Measurements from ENCODE around the gene GPC3. TPM values are rescaled to one million over a fixed set of nuclear protein-coding genes. Genes with fewer than 3 reads are reported as not detected.

GPC3 gene
- total and polyA plus RNA-seq, 2 experiments from 2014 or later, result 36.8 to 60.1 TPM

DNA sequence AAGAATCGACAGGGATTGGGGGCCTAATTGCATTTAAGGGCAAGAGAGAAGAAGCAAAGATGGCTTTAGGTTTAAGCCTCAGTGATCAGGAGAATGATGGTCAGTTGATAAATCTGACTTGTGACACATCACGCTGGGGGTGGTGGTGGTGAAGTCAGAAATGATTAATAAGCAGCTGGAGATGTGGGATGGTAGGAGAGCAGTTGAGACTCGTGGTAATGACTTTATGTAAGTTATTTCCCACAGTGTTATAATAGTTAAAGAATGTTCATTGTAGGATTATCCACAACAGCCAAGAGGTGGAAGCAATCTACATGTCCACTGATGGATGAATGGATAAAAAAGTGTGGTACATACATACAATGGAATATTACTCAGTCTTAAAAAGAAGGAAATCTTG is 391.2 kb downstream of the GPC3 start:
- Histone ChIP-seq H4K20me1 (replicated peaks; ENCODE audit: insufficient read depth) (no peaks in the 10 kb centered on the region), H3K79me2 (replicated peaks; ENCODE audit: insufficient read depth) (no peaks in the 10 kb centered on the region), H3K4me1 (ENCODE audit: insufficient read depth) (no peaks in the 10 kb centered on the region), H3K27ac (ENCODE audit: low read depth) (no peak overlapping the region), H3K4me2 (no peak overlapping the region), H3K4me3 (no peak overlapping the region), H2AFZ (no peak overlapping the region), H3K9me2 (ENCODE audit: insufficient read depth) (no peaks in the 10 kb centered on the region), H3K27me3 (ENCODE audit: insufficient read depth) (no peaks in the 10 kb centered on the region), H3K36me3 (ENCODE audit: insufficient read depth) (no peaks in the 10 kb centered on the region), H3F3A (replicated peaks; ENCODE audit: low read depth) (no peaks in the 10 kb centered on the region)
- DNase-seq (ENCODE audit: low spot score), result no peak
- Mint-ChIP-seq H3K4me1 (no peaks in the 10 kb centered on the region), H3K4me3 (no peak overlapping the region), H3K9me3 (no peaks in the 10 kb centered on the region), H3K27me3 (ENCODE audit: insufficient read depth, low read depth, poor library complexity) (peaks cover 1% of the 10 kb centered on the region), H3K36me3 (ENCODE audit: low read depth) (peaks cover 2% of the 10 kb centered on the region; the same call in 1 of the 3 replicates), H3K27ac (no peak overlapping the region)
- TF ChIP-seq ZNF114 (CRISPR knock-in tag; IDR thresholded peaks at IDR 0.05) (no peak), NANOG (IDR thresholded peaks at IDR 0.05; ENCODE audit: borderline replicate concordance) (no peak), EZH2 (IDR thresholded peaks at IDR 0.05; ENCODE audit: low read depth, unreplicated experiment) (no peak), EZH2phosphoT487 (IDR thresholded peaks at IDR 0.05; ENCODE audit: unreplicated experiment) (no peak), ZNF331 (CRISPR knock-in tag; IDR thresholded peaks at IDR 0.05; ENCODE audit: low read depth) (no peak), ETS1 (IDR thresholded peaks at IDR 0.05) (no peak), POLR2AphosphoS5 (IDR thresholded peaks at IDR 0.05; ENCODE audit: low read depth) (no peak)
- TF ChIP-seq, protein P1, sequence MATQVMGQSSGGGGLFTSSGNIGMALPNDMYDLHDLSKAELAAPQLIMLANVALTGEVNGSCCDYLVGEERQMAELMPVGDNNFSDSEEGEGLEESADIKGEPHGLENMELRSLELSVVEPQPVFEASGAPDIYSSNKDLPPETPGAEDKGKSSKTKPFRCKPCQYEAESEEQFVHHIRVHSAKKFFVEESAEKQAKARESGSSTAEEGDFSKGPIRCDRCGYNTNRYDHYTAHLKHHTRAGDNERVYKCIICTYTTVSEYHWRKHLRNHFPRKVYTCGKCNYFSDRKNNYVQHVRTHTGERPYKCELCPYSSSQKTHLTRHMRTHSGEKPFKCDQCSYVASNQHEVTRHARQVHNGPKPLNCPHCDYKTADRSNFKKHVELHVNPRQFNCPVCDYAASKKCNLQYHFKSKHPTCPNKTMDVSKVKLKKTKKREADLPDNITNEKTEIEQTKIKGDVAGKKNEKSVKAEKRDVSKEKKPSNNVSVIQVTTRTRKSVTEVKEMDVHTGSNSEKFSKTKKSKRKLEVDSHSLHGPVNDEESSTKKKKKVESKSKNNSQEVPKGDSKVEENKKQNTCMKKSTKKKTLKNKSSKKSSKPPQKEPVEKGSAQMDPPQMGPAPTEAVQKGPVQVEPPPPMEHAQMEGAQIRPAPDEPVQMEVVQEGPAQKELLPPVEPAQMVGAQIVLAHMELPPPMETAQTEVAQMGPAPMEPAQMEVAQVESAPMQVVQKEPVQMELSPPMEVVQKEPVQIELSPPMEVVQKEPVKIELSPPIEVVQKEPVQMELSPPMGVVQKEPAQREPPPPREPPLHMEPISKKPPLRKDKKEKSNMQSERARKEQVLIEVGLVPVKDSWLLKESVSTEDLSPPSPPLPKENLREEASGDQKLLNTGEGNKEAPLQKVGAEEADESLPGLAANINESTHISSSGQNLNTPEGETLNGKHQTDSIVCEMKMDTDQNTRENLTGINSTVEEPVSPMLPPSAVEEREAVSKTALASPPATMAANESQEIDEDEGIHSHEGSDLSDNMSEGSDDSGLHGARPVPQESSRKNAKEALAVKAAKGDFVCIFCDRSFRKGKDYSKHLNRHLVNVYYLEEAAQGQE (IDR thresholded peaks at IDR 0.05; ENCODE audit: unreplicated experiment), result no peak
- TF ChIP-seq, protein P2, sequence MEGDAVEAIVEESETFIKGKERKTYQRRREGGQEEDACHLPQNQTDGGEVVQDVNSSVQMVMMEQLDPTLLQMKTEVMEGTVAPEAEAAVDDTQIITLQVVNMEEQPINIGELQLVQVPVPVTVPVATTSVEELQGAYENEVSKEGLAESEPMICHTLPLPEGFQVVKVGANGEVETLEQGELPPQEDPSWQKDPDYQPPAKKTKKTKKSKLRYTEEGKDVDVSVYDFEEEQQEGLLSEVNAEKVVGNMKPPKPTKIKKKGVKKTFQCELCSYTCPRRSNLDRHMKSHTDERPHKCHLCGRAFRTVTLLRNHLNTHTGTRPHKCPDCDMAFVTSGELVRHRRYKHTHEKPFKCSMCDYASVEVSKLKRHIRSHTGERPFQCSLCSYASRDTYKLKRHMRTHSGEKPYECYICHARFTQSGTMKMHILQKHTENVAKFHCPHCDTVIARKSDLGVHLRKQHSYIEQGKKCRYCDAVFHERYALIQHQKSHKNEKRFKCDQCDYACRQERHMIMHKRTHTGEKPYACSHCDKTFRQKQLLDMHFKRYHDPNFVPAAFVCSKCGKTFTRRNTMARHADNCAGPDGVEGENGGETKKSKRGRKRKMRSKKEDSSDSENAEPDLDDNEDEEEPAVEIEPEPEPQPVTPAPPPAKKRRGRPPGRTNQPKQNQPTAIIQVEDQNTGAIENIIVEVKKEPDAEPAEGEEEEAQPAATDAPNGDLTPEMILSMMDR (conservative IDR thresholded peaks at IDR 0.05; ENCODE audit: low read depth in 2 of 2), result no peak
- ATAC-seq, result no peak

GRCh38 chrX:133593531-133593930 is 391.9 kb downstream of the GPC3 start:
- no peaks in the 10 kb centered on the region for H3K79me2 ChIP-seq (replicated peaks; ENCODE audit: insufficient read depth)
- no peak overlapping the region for H3K4me3 ChIP-seq
- DNase-seq (ENCODE audit: low spot score), result no peak
- H4K20me1 ChIP-seq (replicated peaks; ENCODE audit: insufficient read depth), result no peaks in the 10 kb centered on the region
- no peak for ATAC-seq
- H3F3A ChIP-seq (replicated peaks; ENCODE audit: low read depth), result no peaks in the 10 kb centered on the region
- Mint-ChIP-seq H3K9me3 (no peaks in the 10 kb centered on the region), H3K36me3 (ENCODE audit: low read depth) (peaks cover 2% of the 10 kb centered on the region; the same call in 1 of the 3 replicates), H3K27me3 (ENCODE audit: insufficient read depth, low read depth, poor library complexity) (peaks cover 1% of the 10 kb centered on the region), H3K4me3 (no peak overlapping the region), H3K27ac (no peak overlapping the region), H3K4me1 (no peaks in the 10 kb centered on the region)
- no peak overlapping the region for H3K27ac ChIP-seq (ENCODE audit: low read depth)
- H3K27me3 ChIP-seq (ENCODE audit: insufficient read depth), result no peaks in the 10 kb centered on the region
- no peak overlapping the region for H2AFZ ChIP-seq
- H3K9me2 ChIP-seq (ENCODE audit: insufficient read depth), result no peaks in the 10 kb centered on the region
- no peak overlapping the region for H3K4me2 ChIP-seq
- H3K4me1 ChIP-seq (ENCODE audit: insufficient read depth), result no peaks in the 10 kb centered on the region
- no peaks in the 10 kb centered on the region for H3K36me3 ChIP-seq (ENCODE audit: insufficient read depth)
- TF ChIP-seq ZNF331 (CRISPR knock-in tag; IDR thresholded peaks at IDR 0.05; ENCODE audit: low read depth) (no peak), ZNF114 (CRISPR knock-in tag; IDR thresholded peaks at IDR 0.05) (no peak), ETS1 (IDR thresholded peaks at IDR 0.05) (no peak), POLR2AphosphoS5 (IDR thresholded peaks at IDR 0.05; ENCODE audit: low read depth) (no peak), JUNB (IDR thresholded peaks at IDR 0.05; ENCODE audit: unreplicated experiment) (no peak)
- TF ChIP-seq, protein P1 (IDR thresholded peaks at IDR 0.05; ENCODE audit: unreplicated experiment), result no peak
- TF ChIP-seq, protein P2 (conservative IDR thresholded peaks at IDR 0.05; ENCODE audit: low read depth in 2 of 2), result no peak

All from GM23338 (cell line).